Daoy (cell line): ENCODE data around the gene HOXA3. TPM values are rescaled to one million over a fixed set of nuclear protein-coding genes. Genes with fewer than 3 reads are reported as not detected.

Experiments used
- DNase-seq: peaks from one replicate; pipeline ENCODE4 v3.0.0-alpha.2; 2015; ENCODE audit warnings: low read depth
- total RNA-seq: library from RNA; depleted of rRNA; stranded (reverse); fragments of >200 nt; shearing (Covaris generic); gene quantifications from 2 replicates; pipeline ENCODE4 v1.2.3, GENCODE V29; 2014; rRNA removed

Gene HOXA3
- 12.4 and 16.8 TPM in 2 replicates for total RNA-seq

- DNase-seq: no peak
These were observed at the start of gene HOXA3 for GRCh38 chr7:27151931-27152815. Gene HOXA3 (minus strand): TSS chr7:27152583. CDS start chr7:27110640, 41,943 bp downstream.

GRCh38 chr7:27201580-27202017 is 49.2 kb upstream of the HOXA3 start:
- DNase-seq: no peak

- DNase-seq: no peak
These were observed 48.6 kb upstream of the HOXA3 start for GRCh38 chr7:27200761-27201579.

GRCh38 chr7:27199849-27200760 is 47.7 kb upstream of the HOXA3 start, which contains the start of gene HOXA13:
Gene HOXA13 (minus strand): TSS chr7:27200091. CDS start chr7:27200077, 14 bp downstream.
- DNase-seq: peak; percentile 92

GRCh38 chr7:27198871-27199801 is 46.8 kb upstream of the HOXA3 start:
- DNase-seq: peak; percentile 73

GRCh38 chr7:27198138-27198841 is 45.9 kb upstream of the HOXA3 start:
- DNase-seq: no peak

GRCh38 chr7:27197137-27198042 is 45.0 kb upstream of the HOXA3 start:
- no peak for DNase-seq

- peak; percentile 80 for DNase-seq
These were observed 43.9 kb upstream of the HOXA3 start for GRCh38 chr7:27196287-27196767.

- DNase-seq: no peak
These were observed 42.5 kb upstream of the HOXA3 start for GRCh38 chr7:27194686-27195379.

- no peak for DNase-seq
These were observed 41.6 kb upstream of the HOXA3 start for GRCh38 chr7:27194002-27194352.

- peak; percentile 0 for DNase-seq
These were observed 41.1 kb upstream of the HOXA3 start for GRCh38 chr7:27193335-27194001.

- DNase-seq: no peak
These were observed 40.4 kb upstream of the HOXA3 start for GRCh38 chr7:27192546-27193334.

- no peak for DNase-seq
These were observed 39.6 kb upstream of the HOXA3 start for GRCh38 chr7:27191833-27192545.

GRCh38 chr7:27191161-27191731 is 38.9 kb upstream of the HOXA3 start:
- no peak for DNase-seq

- DNase-seq: no peak
These were observed 37.8 kb upstream of the HOXA3 start for GRCh38 chr7:27189997-27190748.
